T-cell (primary cell): ENCODE data around the gene PBXIP1. TPM values are rescaled to one million over a fixed set of nuclear protein-coding genes. Genes with fewer than 3 reads are reported as not detected.

Experiments used
- ATAC-seq, 4 experiments: fragments of 200-7000 bp in 3 of 4; fragments of 150-1000 bp in 1 of 4; cut with Tn5 transposase; replicated peaks in 1 of 4; 1 replicate in 3 of 4; 2 replicates in 1 of 4; pipeline ENCODE4 v1.10.0; 2021; ENCODE audit warnings: moderate library complexity in 3 of 4, mild to moderate bottlenecking in 2 of 4, moderate number of reproducible peaks in 1 of 4
- CTCF ChIA-PET, 2 donors: fragments of 300-600 bp; sonication (Branson Sonifier 250); formaldehyde crosslinking; loops; one replicate each; lab custom pipeline; 2022; ENCODE audit warnings: antibody characterized with exemption in 2 of 2; lab: Charles Lee
- POLR2A ChIA-PET, 2 donors: fragments of 300-600 bp; sonication (Branson Sonifier 250); formaldehyde crosslinking; loops; one replicate each; lab custom pipeline; 2022; ENCODE audit warnings: antibody characterized with exemption in 2 of 2; lab: Charles Lee
- DNase-seq, 35 experiments: peaks; one replicate each; pipeline versions ENCODE4 v3.0.0 to v3.0.0-alpha.2; 2013 to 2023
- H3K27ac ChIP-seq: one replicate; pipeline ENCODE4 v1.5.1; 2013; ENCODE audit warnings: low read length
- H3K27me3 ChIP-seq, 2 experiments: replicated peaks in 1 of 2; 1 replicate in 1 of 2; 2 replicates in 1 of 2; pipeline versions ENCODE4 v1.6.1 to v1.7.0; 2013; ENCODE audit warnings: low read length in 1 of 2, mixed read lengths in 1 of 2; ENCODE audit not compliant: control insufficient read depth in 2 of 2, insufficient read depth in 2 of 2; ENCODE audit errors: extremely low read depth in 1 of 2
- H3K36me3 ChIP-seq, 2 donors: 1 replicate in 1 of 2; 2 replicates in 1 of 2; pipeline versions ENCODE4 v1.6.1 to v1.7.0; 2013; ENCODE audit warnings: low read length in 1 of 2; ENCODE audit not compliant: control insufficient read depth in 2 of 2, insufficient read depth in 1 of 2; ENCODE audit errors: extremely low read depth in 1 of 2
- H3K4me1 ChIP-seq, 2 experiments: 1 replicate in 1 of 2; 2 replicates in 1 of 2; pipeline versions ENCODE4 v1.6.1 to v1.7.0; 2013; ENCODE audit warnings: low read length in 2 of 2, mixed read lengths in 1 of 2; ENCODE audit not compliant: insufficient read depth in 2 of 2, control insufficient read depth in 1 of 2; ENCODE audit errors: extremely low read depth in 1 of 2
- H3K4me3 ChIP-seq, 2 donors: 1 replicate in 1 of 2; 2 replicates in 1 of 2; pipeline versions ENCODE4 v1.5.1 to v1.7.0; 2013; ENCODE audit warnings: mild to moderate bottlenecking in 2 of 2, low read length in 1 of 2, moderate library complexity in 1 of 2; ENCODE audit not compliant: control insufficient read depth in 1 of 2; ENCODE audit errors: extremely low read depth in 1 of 2
- H3K9me3 ChIP-seq: 2 replicates; pipeline ENCODE4 v1.7.0; 2013
- H3K27ac Mint-ChIP-seq, 2 donors: one replicate each; pipeline ENCODE4 v1.8.0; 2020 to 2021; ENCODE audit warnings: mild to moderate bottlenecking in 2 of 2, mixed read lengths in 2 of 2
- H3K27me3 Mint-ChIP-seq, 2 donors: one replicate each; pipeline ENCODE4 v1.8.0; 2021 to 2022; ENCODE audit warnings: mixed read lengths in 2 of 2
- H3K36me3 Mint-ChIP-seq: one replicate; pipeline ENCODE4 v1.8.0; 2021; ENCODE audit warnings: mixed read lengths
- H3K4me1 Mint-ChIP-seq, 3 donors: one replicate each; pipeline ENCODE4 v1.8.0; 2020 to 2022; ENCODE audit warnings: mixed read lengths in 3 of 3, mild to moderate bottlenecking in 1 of 3
- H3K4me3 Mint-ChIP-seq, 3 donors: one replicate each; pipeline ENCODE4 v1.8.0; 2020 to 2022; ENCODE audit warnings: mild to moderate bottlenecking in 3 of 3, mixed read lengths in 3 of 3, moderate library complexity in 3 of 3
- H3K9me3 Mint-ChIP-seq, 3 donors: one replicate each; pipeline ENCODE4 v1.8.0; 2020 to 2022; ENCODE audit warnings: mixed read lengths in 3 of 3
- WGBS: methylation state at CpG from one replicate; pipeline ENCODE4 v1.1.5; 2013; ENCODE audit warnings: missing lambda C conversion rate; ENCODE audit not compliant: insufficient coverage; 5-methylcytosine and 5-hydroxymethylcytosine counted together
- total RNA-seq, 35 experiments: library from RNA in 6 of 35; stranded (reverse) in 6 of 35; fragments of 120-200 nt in 1 of 35; gene quantifications; one replicate each; pipeline versions ENCODE4 v1.2.1 to v1.2.4 and lab custom pipeline; 2013 to 2026

PBXIP1 gene, protein sequence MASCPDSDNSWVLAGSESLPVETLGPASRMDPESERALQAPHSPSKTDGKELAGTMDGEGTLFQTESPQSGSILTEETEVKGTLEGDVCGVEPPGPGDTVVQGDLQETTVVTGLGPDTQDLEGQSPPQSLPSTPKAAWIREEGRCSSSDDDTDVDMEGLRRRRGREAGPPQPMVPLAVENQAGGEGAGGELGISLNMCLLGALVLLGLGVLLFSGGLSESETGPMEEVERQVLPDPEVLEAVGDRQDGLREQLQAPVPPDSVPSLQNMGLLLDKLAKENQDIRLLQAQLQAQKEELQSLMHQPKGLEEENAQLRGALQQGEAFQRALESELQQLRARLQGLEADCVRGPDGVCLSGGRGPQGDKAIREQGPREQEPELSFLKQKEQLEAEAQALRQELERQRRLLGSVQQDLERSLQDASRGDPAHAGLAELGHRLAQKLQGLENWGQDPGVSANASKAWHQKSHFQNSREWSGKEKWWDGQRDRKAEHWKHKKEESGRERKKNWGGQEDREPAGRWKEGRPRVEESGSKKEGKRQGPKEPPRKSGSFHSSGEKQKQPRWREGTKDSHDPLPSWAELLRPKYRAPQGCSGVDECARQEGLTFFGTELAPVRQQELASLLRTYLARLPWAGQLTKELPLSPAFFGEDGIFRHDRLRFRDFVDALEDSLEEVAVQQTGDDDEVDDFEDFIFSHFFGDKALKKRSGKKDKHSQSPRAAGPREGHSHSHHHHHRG
- total RNA-seq (100 to 1,000 TPM; 299 to 450 (median 328) TPM), total RNA-seq (lab: John Stamatoyannopoulos, UW) (31.7 to 1,598 (median 804) reads per million in 29 experiments)
- 374 TPM for total RNA-seq (2013)

DNA sequence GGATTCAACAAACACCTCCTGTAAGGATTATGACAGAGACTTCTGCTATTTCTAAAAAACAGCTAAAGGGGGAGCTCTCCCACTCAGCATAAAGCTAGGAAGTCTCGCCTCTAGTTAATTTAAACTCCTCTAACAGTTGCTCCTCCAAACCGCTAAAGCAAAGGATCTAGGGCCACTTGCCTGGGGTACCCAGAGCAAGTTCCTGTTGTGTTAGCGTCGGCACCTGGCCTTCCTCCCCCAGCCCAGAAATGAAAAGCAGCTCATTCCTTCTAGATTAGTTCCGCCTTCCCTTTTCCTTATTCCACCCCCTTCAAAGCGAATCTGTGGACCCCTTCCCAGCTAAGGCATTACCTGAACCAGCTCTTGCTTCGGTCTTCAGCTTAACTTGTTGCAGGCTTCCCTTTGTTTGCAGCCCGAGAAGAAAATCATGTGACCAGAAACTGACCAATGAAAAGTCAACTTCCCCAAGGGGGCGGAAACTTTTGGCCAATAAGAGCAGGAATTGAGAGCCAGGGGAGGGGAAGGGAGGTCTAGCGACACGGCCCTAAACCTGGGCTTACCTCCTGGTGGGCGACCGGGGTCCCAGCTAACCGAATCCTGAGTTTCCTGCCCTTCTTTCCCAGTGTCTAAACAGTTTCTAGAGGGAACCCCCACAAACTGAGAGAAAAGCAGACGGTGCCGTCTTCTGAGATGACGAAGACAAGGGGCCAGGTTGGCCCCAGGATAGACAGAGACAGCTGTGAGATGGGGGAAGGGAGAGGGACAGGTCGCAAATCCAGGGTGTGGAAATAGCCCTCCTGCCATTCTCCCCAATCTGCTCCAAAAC is at the start of gene PBXIP1:
Gene PBXIP1, minus strand, starts transcription at position 382 of the 826 bp plus-strand sequence. CDS start 2,378 bp downstream, outside the sequence.
- H3K27ac ChIP-seq, result peak within 1 kb of the TSS; percentile 99
- H3K27me3 ChIP-seq, result no peaks in the 10 kb centered on the region
- DNase-seq, result peak; percentile 57 to 95 (median 83)
- peak; percentile 48 to 63 (median 56) for ATAC-seq
- H3K36me3 Mint-ChIP-seq, result peaks cover 17% of the 10 kb centered on the region
- peaks cover 13 to 44% of the 10 kb centered on the region in 2 donors for H3K36me3 ChIP-seq
- ChIA-PET POLR2A (interaction anchor here (0.6 to 2.3 kb wide), 17 partner anchors 11 to 61 kb away, joined by 3 to 23 read pairs (median 4); partner anchors contain the start of genes PMVK (in 2 of the 2), CKS1B (in 1 of the 2), FLAD1 (in 1 of the 2) and ZBTB7B (in 1 of the 2)), CTCF (interaction anchor here (0.5 to 2.2 kb wide), 19 partner anchors 8 to 621 kb away, joined by 3 to 14 read pairs (median 3); partner anchors contain the start of genes FLAD1 (in 1 of the 2), KRTCAP2 (in 1 of the 2) and PMVK (in 1 of the 2))
- WGBS, result 0% methylated on average over 5 of the region's 18 CpGs
- peak within 1 kb of the TSS; percentile 95 to 100 (median 97) for H3K4me3 Mint-ChIP-seq
- no peaks in the 10 kb centered on the region for H3K9me3 ChIP-seq
- no peaks in the 10 kb centered on the region for H3K9me3 Mint-ChIP-seq
- H3K4me3 ChIP-seq, result peak within 1 kb of the TSS; percentile 79 to 94
- H3K4me1 ChIP-seq, result peaks cover 44 to 83% of the 10 kb centered on the region in 2 experiments
- no peaks in the 10 kb centered on the region for H3K27me3 Mint-ChIP-seq
- peaks cover 72 to 79% (median 77%) of the 10 kb centered on the region in 3 donors for H3K4me1 Mint-ChIP-seq
- H3K27ac Mint-ChIP-seq, result peak within 1 kb of the TSS; percentile 100

DNA sequence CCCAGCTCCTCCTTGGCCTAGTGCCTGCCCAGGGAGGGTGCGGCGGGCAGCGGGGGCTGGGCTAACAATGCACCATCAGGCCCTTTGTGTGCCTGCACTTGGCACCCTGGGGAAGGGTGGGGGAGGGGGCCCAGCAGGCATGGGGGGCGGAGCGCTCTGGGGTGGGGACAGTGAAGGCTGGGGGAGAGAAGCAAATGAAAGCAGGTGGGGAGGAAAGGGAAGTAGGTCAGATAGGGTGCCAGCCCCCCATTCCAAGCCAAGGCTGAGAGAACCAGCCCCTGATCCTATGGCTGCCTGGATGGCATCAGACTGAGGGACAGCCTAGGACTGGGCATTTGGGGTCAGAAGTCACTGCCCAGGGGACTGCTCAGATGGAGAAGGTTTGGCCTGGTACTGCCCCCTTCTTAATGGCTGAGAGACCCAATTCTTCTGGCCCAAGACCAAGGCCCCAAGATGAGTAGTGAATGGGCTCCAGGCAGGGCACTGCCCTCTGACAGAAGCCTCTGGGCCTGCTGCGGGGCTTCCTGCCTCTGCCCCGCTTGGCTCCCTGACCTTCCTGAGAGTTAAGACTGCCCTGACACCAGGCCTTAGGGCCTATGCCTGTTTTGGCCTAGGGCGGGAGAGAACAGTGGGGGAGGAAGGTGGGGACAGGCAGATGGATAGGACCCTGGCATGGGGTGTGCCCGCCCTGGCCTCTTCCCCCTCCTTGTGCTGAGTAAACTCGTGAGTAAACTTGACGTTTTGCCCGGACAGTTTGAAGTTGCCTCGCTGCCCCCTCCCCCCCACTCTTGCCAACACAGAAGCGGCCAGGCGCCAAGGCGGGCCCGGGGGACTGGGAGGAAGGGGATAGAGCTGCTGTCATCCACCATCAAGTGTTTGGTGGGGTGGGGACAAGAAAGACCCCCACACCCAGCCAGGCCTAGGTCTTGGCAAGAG is 49.4 kb upstream of the PBXIP1 start:
- Histone ChIP-seq H3K4me3 (peak overlapping the region; percentile 66 to 97), H3K36me3 (no peaks in the 10 kb centered on the region), H3K27me3 (no peaks in the 10 kb centered on the region), H3K4me1 (peaks cover 24 to 90% of the 10 kb centered on the region in 2 experiments), H3K9me3 (no peaks in the 10 kb centered on the region), H3K27ac (peak overlapping the region; percentile 80)
- ATAC-seq (no peak), DNase-seq (peak in 3 of 35 experiments; percentile 34 to 40 (median 36))
- no peaks in the 10 kb centered on the region for H3K27me3 Mint-ChIP-seq
- no peaks in the 10 kb centered on the region for H3K9me3 Mint-ChIP-seq
- H3K4me3 Mint-ChIP-seq, result peak overlapping the region; percentile 39 to 89 (median 81)
- peaks cover 58 to 62% (median 59%) of the 10 kb centered on the region in 3 donors for H3K4me1 Mint-ChIP-seq
- H3K36me3 Mint-ChIP-seq, result no peaks in the 10 kb centered on the region
- 58% methylated on average over 3 of the region's 17 CpGs for WGBS
- ChIA-PET CTCF (no interaction called here), POLR2A (interaction anchor here in 1 of 2 donors (0.7 kb wide), 1 partner anchor 31 kb away, joined by 13 read pairs; no protein-coding TSS in a partner anchor)
- peak overlapping the region; percentile 95 to 97 for H3K27ac Mint-ChIP-seq

DNA sequence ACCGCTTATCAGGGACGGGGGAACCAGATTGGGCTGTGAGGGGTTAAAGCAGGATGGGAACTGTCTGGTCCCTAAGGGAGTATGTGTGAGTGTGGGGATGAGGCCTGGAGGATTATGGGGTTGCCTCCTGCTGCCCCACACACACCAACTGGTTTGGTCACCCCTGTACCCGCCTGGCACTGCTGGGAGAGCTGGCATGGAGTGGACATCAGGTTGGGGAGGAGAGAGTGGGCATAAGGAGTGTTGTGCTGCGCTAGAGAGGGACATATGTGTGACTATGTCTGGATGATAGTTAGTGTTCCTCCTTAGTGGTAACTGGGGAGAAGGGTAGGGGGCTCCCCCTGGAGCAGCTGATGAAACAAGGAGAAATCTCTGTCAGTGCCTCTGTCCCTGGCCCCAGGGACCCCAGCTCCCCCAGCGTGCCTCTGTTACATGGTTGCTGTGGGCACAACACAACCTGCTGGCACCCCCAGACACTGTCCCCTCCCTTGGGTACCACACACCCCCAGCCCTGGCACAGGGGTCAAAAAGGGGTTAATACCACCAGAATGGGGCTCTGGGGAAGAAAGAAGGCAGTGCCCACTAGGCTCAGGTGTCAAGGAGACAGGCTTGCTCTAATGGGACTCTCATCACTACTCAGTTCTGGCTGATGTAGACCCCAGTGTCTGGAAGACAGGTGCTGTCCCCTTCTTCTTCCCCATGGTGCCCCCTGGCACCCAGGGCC is 48.6 kb upstream of the PBXIP1 start:
- Histone ChIP-seq H3K9me3 (no peaks in the 10 kb centered on the region), H3K4me1 (peaks cover 24 to 90% of the 10 kb centered on the region in 2 experiments), H3K27ac (peak overlapping the region; percentile 80), H3K36me3 (no peaks in the 10 kb centered on the region), H3K4me3 (peak overlapping the region; percentile 66 to 97), H3K27me3 (no peaks in the 10 kb centered on the region)
- Mint-ChIP-seq H3K4me3 (peak overlapping the region; percentile 78 to 89 (median 81)), H3K27ac (peak overlapping the region; percentile 95 to 97), H3K9me3 (no peaks in the 10 kb centered on the region), H3K4me1 (peaks cover 57 to 61% (median 58%) of the 10 kb centered on the region in 3 donors), H3K36me3 (no peaks in the 10 kb centered on the region), H3K27me3 (no peaks in the 10 kb centered on the region)
- POLR2A ChIA-PET, result interaction anchor here in 1 of 2 donors (0.7 kb wide), 1 partner anchor 31 kb away, joined by 13 read pairs; no protein-coding TSS in a partner anchor
- DNase-seq (no peak), ATAC-seq (no peak)
- 50% methylated on average over 1 of the region's 5 CpGs for WGBS
- CTCF ChIA-PET, result no interaction called here

DNA sequence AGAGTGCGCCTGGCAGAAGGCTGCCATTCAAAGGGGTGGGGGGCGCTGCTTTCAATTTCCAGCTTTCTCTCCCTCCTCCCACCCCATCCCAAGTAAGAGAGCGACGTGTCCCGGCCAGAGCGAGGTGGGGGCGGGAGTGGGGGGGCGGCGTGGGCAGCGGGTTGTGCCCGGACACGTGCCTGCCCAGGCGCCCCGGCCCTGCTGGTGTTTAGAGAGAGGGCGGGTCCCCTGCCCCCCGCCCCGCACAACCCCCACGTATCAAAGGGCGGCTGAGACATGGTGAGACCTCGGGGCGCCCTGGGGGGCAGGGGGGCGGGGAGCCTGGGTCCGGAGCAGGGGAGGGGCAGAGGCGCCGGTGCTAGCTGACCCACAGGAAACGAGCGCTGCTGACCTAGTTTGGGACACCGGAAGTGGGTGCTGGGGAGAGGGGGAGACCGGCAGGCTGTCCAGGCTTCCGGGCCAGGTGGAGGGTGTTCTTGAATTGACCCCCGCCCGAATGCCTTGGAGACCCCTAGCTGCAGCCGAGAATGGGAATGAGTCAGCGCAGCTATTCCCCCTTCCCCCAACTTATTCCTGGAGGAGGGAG is 48.0 kb upstream of the PBXIP1 start:
- CTCF ChIA-PET, result no interaction called here
- Histone ChIP-seq H3K4me3 (peak overlapping the region; percentile 92 to 97), H3K36me3 (no peaks in the 10 kb centered on the region), H3K4me1 (peaks cover 27 to 91% of the 10 kb centered on the region in 2 experiments), H3K27me3 (no peaks in the 10 kb centered on the region), H3K9me3 (no peaks in the 10 kb centered on the region), H3K27ac (peak overlapping the region; percentile 80)
- DNase-seq, result no peak
- POLR2A ChIA-PET, result interaction anchor here in 1 of 2 donors (0.5 kb wide), 1 partner anchor 9 kb away, joined by 13 read pairs; no protein-coding TSS in a partner anchor
- peaks cover 57 to 60% (median 58%) of the 10 kb centered on the region in 3 donors for H3K4me1 Mint-ChIP-seq
- peak overlapping the region; percentile 98 for H3K27ac Mint-ChIP-seq
- H3K27me3 Mint-ChIP-seq, result no peaks in the 10 kb centered on the region
- H3K36me3 Mint-ChIP-seq, result no peaks in the 10 kb centered on the region
- peak overlapping the region; percentile 89 to 95 (median 91) for H3K4me3 Mint-ChIP-seq
- ATAC-seq, result no peak
- WGBS, result 0% methylated on average over 6 of the region's 34 CpGs
- no peaks in the 10 kb centered on the region for H3K9me3 Mint-ChIP-seq
